ENCODE data around the gene EMILIN3. TPM values are rescaled to one million over a fixed set of nuclear protein-coding genes. Genes with fewer than 3 reads are reported as not detected.

EMILIN3 gene
- total and polyA plus RNA-seq, 2 of the 8 experiments (the other 6 are each of a cell fraction or from before 2014, with no cell fraction given) = 3.8 to 5.2 TPM

DNA sequence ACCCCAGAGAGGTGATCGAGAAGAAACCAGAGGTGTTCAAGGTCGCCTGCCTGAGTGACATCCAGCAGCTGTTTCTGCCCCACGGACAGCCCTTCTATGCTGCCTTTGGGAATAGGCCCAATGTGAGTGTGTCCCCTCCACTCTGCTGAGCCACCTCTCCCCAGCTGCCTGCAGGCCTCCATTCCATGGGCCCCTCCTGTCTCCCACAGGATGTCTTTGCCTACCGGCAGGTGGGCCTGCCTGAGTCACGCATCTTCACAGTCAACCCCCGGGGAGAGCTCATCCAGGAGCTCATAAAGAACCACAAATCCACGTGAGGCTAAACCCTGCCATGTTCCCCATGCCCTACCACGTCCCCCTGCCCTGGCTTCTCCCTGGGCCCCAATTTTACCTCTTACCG, 8.4 kb downstream of the EMILIN3 start (continued):
- TF ChIP-seq CBX8 (IDR thresholded peaks at IDR 0.05; ENCODE audit: borderline replicate concordance, low read depth, low read length) = no peak
- TF ChIP-seq CEBPB (IDR thresholded peaks at IDR 0.05; ENCODE audit: low read depth, low read length) = no peak

Data from H1 (cell line).